Adrenal gland (tissue), 12 donors: ENCODE measurements around the gene ZNF644. TPM values are rescaled to one million over a fixed set of nuclear protein-coding genes. Genes with fewer than 3 reads are reported as not detected.
"Not testable (repeated sequence)": the region's sequence is repeated elsewhere in the genome, so short reads cannot be mapped to it uniquely, and the experiment has no call there.

Experiments
- DNase-seq, 7 donors: peaks; one replicate each; pipeline ENCODE4 v3.0.0-alpha.2; 2019 to 2020
- H3K27ac ChIP-seq, 5 donors: fragments of 200-600 bp; sonication (generic) in 4 of 5; 1 replicate in 3 of 5; 2 replicates in 2 of 5; pipeline versions ENCODE4 v1.5.1 to v1.8.0; 2016 to 2020; ENCODE audit warnings: mild to moderate bottlenecking in 1 of 5
- H3K27me3 ChIP-seq: fragments of 200-600 bp; 2 replicates; pipeline ENCODE4 v1.8.0; 2021
- H3K36me3 ChIP-seq, 2 donors: fragments of 200-600 bp; replicated peaks in 1 of 2; 1 replicate in 1 of 2; 2 replicates in 1 of 2; pipeline versions ENCODE4 v1.5.1 to v1.8.0; 2018 to 2022
- H3K4me1 ChIP-seq, 2 donors: fragments of 200-600 bp; replicated peaks in 1 of 2; 1 replicate in 1 of 2; 2 replicates in 1 of 2; pipeline versions ENCODE4 v1.5.1 to v1.8.0; 2018 to 2021
- H3K4me3 ChIP-seq, 4 donors: fragments of 200-600 bp; sonication (generic) in 3 of 4; one replicate each; pipeline ENCODE4 v1.5.1; 2016 to 2018
- H3K9me3 ChIP-seq, 3 donors: fragments of 200-600 bp; sonication (generic) in 1 of 3; replicated peaks in 1 of 3; 1 replicate in 2 of 3; 2 replicates in 1 of 3; pipeline versions ENCODE4 v1.5.1 to v1.8.0; 2016 to 2021
- POLR2A ChIP-seq, 2 donors: fragments of 450-650 bp; IDR thresholded peaks; one replicate each; pipeline ENCODE4 v1.6.1; 2017; ENCODE audit warnings: antibody characterized with exemption in 2 of 2, mild to moderate bottlenecking in 2 of 2, moderate library complexity in 1 of 2
- WGBS, 4 donors: extraction: QIAGEN DNeasy Blood & Tissue Kit in 2 of 4; methylation state at CpG; one replicate each; pipeline versions ENCODE4 v1.1.5 to v1.1.7; 2013 to 2017; 5-methylcytosine and 5-hydroxymethylcytosine counted together
- intact Hi-C, 2 donors: fragments of 100-400 bp; cut with DNase I; formaldehyde crosslinking; loops; one replicate each; pipeline versions ENCODE4 v1.14.1 to v1.15.0; 2022 to 2023
- polyA plus RNA-seq, 3 donors: library from polyadenylated mRNA; stranded (reverse); fragments of 200-250 nt in 2 of 3; fragments of 350-450 nt in 1 of 3; fragmentation: Illumina TruSeq in 1 of 3; extraction: RNeasy Lipid Tissue Mini Kit (QIAGEN cat#74804) in 1 of 3; gene quantifications; one replicate each; pipeline ENCODE4 v1.2.3, GENCODE V29; 2013 to 2014
- total RNA-seq, 9 donors: library from RNA; depleted of rRNA in 4 of 9; stranded (reverse); fragments of >200 nt in 4 of 9; fragments of 120-200 nt in 1 of 9; fragmentation: NEBNext Ultra II Directional in 1 of 9; extraction: Animal tissue kit (Norgen Biotek cat#: 25700) in 1 of 9; gene quantifications; one replicate each; pipeline versions ENCODE4 v1.1.0 to v1.2.4, GENCODE V29; 2013 to 2023
- TF ChIP-seq, protein P1 (sequence below), 6 experiments: fragments of 450-650 bp in 4 of 6; fragments of 200-600 bp in 2 of 6; sonication (generic) in 1 of 6; IDR thresholded peaks; 1 replicate in 5 of 6; 2 replicates in 1 of 6; pipeline versions ENCODE4 v1.5.1 to v1.8.0; 2016 to 2021; ENCODE audit warnings: antibody characterized with exemption in 6 of 6, mild to moderate bottlenecking in 2 of 6, moderate library complexity in 1 of 6
- donor health status: healthy with polysubstance abuse.
- donor health status: Bipolar disorder and iron deficiency.
- donor health status: DM: yes; HTN: yes; CAD: no.
- donor health status: DM: no; HTN: no; CAD: no.
- donor health status: DM: no; HTN: no; CAD: no.
- donor health status: DM: yes; HTN: yes; CAD: no.

The ZNF644 gene
- total and polyA plus RNA-seq, 12 donors: 15.7 to 60.2 (median 33.3) TPM

DNA sequence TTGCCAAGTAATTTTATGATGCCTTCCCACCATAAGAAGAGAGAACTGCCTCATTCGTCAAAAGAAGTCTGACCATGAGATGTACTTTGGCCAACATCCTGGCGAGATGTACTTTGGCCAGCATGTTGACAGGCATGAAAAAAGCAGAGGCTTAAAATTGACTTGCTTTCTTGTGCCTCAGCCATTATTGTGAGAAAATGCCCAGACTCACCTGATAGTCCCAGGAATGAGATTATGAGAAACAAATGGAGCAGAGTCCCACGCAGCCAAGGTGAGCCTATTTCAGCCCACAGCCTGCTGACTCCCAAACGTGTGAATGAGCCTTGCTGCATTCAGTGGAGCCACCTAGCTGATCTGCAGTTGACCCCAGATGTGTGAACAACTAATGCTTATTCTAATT, 43.5 kb upstream of the ZNF644 start:
- TF ChIP-seq, protein P1, sequence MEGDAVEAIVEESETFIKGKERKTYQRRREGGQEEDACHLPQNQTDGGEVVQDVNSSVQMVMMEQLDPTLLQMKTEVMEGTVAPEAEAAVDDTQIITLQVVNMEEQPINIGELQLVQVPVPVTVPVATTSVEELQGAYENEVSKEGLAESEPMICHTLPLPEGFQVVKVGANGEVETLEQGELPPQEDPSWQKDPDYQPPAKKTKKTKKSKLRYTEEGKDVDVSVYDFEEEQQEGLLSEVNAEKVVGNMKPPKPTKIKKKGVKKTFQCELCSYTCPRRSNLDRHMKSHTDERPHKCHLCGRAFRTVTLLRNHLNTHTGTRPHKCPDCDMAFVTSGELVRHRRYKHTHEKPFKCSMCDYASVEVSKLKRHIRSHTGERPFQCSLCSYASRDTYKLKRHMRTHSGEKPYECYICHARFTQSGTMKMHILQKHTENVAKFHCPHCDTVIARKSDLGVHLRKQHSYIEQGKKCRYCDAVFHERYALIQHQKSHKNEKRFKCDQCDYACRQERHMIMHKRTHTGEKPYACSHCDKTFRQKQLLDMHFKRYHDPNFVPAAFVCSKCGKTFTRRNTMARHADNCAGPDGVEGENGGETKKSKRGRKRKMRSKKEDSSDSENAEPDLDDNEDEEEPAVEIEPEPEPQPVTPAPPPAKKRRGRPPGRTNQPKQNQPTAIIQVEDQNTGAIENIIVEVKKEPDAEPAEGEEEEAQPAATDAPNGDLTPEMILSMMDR (IDR thresholded peaks at IDR 0.05): no peak
- no peak for TF ChIP-seq POLR2A (IDR thresholded peaks at IDR 0.05)
- DNase-seq: no peak
- H3K27me3 ChIP-seq: no peaks in the 10 kb centered on the region
- intact Hi-C loops: no loop called here
- H3K4me1 ChIP-seq: no peaks in the 10 kb centered on the region
- WGBS, 4 donors: 59 to 80% (median 60%) methylated on average over 4 of the region's 4 CpGs
- no peaks in the 10 kb centered on the region for H3K36me3 ChIP-seq
- no peak overlapping the region for H3K27ac ChIP-seq
- no peaks in the 10 kb centered on the region for H3K9me3 ChIP-seq
- no peak overlapping the region for H3K4me3 ChIP-seq

DNA sequence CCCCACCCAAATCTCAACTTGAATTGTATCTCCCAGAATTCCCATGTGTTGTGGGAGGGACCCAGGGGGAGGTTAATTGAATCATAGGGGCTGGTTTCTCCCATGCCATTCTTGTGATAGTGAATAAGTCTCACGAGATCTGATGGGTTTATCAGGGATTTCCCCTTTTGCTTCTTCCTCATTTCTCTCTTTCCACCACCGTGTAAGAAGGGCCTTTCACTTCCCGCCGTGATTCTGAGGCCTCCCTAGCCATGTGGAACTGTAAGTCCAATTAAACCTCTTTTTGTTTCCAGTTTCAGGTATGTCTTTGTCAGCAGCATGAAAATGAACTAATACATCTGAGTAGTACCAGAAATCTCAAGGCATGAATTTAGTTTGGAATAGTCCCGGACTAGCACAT, 41.6 kb upstream of the ZNF644 start:
- DNase-seq, intact Hi-C loops, H3K27me3 ChIP-seq, H3K27ac ChIP-seq, H3K9me3 ChIP-seq, H3K4me3 ChIP-seq, H3K4me1 ChIP-seq, H3K36me3 ChIP-seq: not testable (repeated sequence)
- WGBS, 4 donors: 69 to 73% (median 71%) methylated on average over 5 of the region's 5 CpGs

DNA sequence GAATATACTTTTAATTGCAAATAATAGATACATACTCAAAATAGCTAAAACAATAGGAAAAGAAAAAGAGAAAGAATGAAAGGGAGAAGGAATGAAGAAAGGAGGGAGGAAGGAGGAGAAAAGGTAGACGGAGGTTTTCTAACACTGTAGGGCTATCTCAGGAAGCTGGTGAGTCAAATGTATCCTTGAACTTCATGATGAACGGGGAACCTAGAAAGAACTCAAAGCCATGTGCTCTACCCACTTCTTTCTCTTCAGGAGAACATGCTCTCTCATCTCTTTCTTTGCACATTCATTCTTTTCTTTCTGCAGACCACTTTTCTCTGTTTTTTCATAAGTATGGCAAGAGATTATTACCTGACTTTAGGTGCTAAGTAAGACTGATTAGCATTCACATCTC, 37.3 kb upstream of the ZNF644 start:
- TF ChIP-seq, protein P1 (IDR thresholded peaks at IDR 0.05): no peak
- no peak for TF ChIP-seq POLR2A (IDR thresholded peaks at IDR 0.05)
- H3K4me3 ChIP-seq: no peak overlapping the region

DNA sequence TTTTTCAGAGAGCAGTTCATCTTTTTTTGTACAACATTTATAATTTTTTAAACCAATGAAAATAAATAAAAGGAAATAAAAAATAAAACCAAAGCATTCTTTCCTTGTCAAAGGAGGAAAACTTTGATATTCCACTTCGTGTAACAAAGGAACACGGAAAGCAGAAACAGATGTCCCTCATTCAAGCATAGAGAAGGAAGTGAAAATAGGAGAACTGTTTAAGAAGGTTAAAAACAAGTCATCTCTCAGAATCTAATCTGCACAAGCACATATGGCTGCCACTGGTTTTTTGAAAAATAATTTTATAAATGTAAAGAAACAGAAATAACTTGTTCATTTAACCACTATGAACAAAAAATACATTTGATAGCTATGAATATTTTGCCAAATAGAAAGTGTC, 35.9 kb upstream of the ZNF644 start:
- intact Hi-C loops: no loop called here
- WGBS, 4 donors: 48 to 68% (median 66%) methylated on average over 2 of the region's 2 CpGs
- Histone ChIP-seq H3K9me3 (no peaks in the 10 kb centered on the region), H3K27me3 (no peaks in the 10 kb centered on the region), H3K4me3 (no peak overlapping the region), H3K27ac (no peak overlapping the region), H3K36me3 (no peaks in the 10 kb centered on the region), H3K4me1 (no peaks in the 10 kb centered on the region)
- no peak for TF ChIP-seq POLR2A (IDR thresholded peaks at IDR 0.05)
- TF ChIP-seq, protein P1 (IDR thresholded peaks at IDR 0.05): no peak
- DNase-seq: no peak

More for the DNA sequence above, 37.3 kb upstream of the ZNF644 start:
- Histone ChIP-seq H3K36me3 (no peaks in the 10 kb centered on the region), H3K27ac (no peak overlapping the region), H3K27me3 (no peaks in the 10 kb centered on the region), H3K4me1 (no peaks in the 10 kb centered on the region), H3K9me3 (no peaks in the 10 kb centered on the region)
- DNase-seq: no peak
- WGBS, 4 donors: 19 to 38% (median 26%) methylated on average over 2 of the region's 2 CpGs
- intact Hi-C loops: no loop called here

DNA sequence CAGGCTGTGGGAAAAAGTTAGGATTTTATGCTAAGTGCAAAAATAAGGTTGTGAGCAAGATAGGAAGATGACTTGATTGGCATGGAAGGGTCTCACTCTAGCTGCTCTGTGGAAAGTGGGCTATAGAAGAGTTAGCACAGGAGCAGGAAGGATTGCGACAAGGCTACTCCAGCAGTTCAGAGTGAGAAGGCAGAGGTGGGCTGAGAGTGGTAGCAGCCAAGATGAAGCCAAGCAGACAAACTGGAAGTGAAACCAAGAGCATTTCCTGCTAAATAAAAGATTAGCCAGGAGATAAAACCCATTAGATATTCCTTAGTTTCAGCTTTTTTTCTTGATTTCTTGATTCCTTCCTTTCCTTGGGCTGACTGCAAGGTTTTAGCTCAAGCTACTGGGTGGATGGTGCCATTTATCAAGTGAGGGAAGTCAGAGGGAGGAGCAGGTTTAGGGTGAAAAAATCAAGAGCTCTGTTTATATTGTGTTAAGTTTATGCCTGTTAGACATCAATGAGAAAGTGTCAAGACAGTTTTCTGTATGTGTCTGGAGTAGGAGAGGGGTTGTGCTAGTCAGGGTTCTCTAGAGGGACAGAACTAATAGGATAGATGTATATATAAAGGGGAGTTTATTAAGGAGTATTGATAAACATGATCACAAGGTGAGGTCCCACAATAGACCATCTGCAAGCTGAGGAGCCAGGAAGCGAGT, 33.1 kb upstream of the ZNF644 start:
- no peaks in the 10 kb centered on the region for H3K4me1 ChIP-seq
- intact Hi-C loops: no loop called here
- TF ChIP-seq, protein P1 (IDR thresholded peaks at IDR 0.05): no peak
- TF ChIP-seq POLR2A (IDR thresholded peaks at IDR 0.05): no peak
- H3K36me3 ChIP-seq: no peaks in the 10 kb centered on the region
- no peak for DNase-seq
- no peaks in the 10 kb centered on the region for H3K9me3 ChIP-seq
- no peak overlapping the region for H3K27ac ChIP-seq
- no peaks in the 10 kb centered on the region for H3K27me3 ChIP-seq
- WGBS, 4 donors: 70 to 83% (median 77%) methylated on average over 2 of the region's 2 CpGs
- no peak overlapping the region for H3K4me3 ChIP-seq
